A673 (cell line): ENCODE results near the gene C10orf90. TPM values are rescaled to one million over a fixed set of nuclear protein-coding genes. Genes with fewer than 3 reads are reported as not detected.

ENCODE experiments used
- BruUV-seq: library from RNA; stranded (reverse); fragments of 400-500 nt; replicated peaks from 2 replicates; lab custom pipeline; 2021; lab: Mats Ljungman, UMichigan
- CTCF ChIA-PET: fragments of 300-600 bp; sonication (Branson Sonifier 250); formaldehyde crosslinking; loops from one replicate; lab custom pipeline; 2022; ENCODE audit warnings: antibody characterized with exemption; lab: Charles Lee
- POLR2A ChIA-PET: fragments of 300-600 bp; sonication (Branson Sonifier 250); formaldehyde crosslinking; loops from one replicate; lab custom pipeline; 2022; ENCODE audit warnings: antibody characterized with exemption; ENCODE audit not compliant: low non-redundant PET; lab: Charles Lee
- DNase-seq: peaks from one replicate; pipeline ENCODE4 v3.0.0-alpha.2; 2015; ENCODE audit warnings: low spot score
- H3K27ac ChIP-seq: fragments of 200-600 bp; sonication (generic); 2 replicates; pipeline ENCODE4 v1.5.1; 2016; ENCODE audit warnings: mixed run types, low read depth, mild to moderate bottlenecking, mixed read lengths, antibody characterized with exemption, low read length; ENCODE audit not compliant: poor library complexity, severe bottlenecking
- H3K27me3 ChIP-seq: fragments of 200-600 bp; sonication (generic); replicated peaks from 2 replicates; pipeline ENCODE4 v1.6.1; 2017; ENCODE audit warnings: mixed run types, low read depth, mild to moderate bottlenecking, mixed read lengths, antibody characterized with exemption, low read length; ENCODE audit not compliant: insufficient read depth, poor library complexity
- H3K36me3 ChIP-seq: fragments of 200-600 bp; sonication (generic); 2 replicates; pipeline ENCODE4 v1.6.1; 2016; ENCODE audit warnings: mixed run types, mild to moderate bottlenecking, mixed read lengths, antibody characterized with exemption, low read length; ENCODE audit not compliant: insufficient read depth, poor library complexity, severe bottlenecking
- H3K4me1 ChIP-seq: fragments of 200-600 bp; sonication (generic); 2 replicates; pipeline ENCODE4 v1.6.1; 2017; ENCODE audit warnings: mixed run types, mild to moderate bottlenecking, mixed read lengths, antibody characterized with exemption, low read length; ENCODE audit not compliant: insufficient read depth, poor library complexity, severe bottlenecking
- H3K4me3 ChIP-seq: fragments of 200-600 bp; sonication (generic); 2 replicates; pipeline ENCODE4 v1.5.1; 2016; ENCODE audit warnings: low read depth, mixed run types, mild to moderate bottlenecking, mixed read lengths, low read length; ENCODE audit not compliant: poor library complexity, severe bottlenecking
- H3K9me3 ChIP-seq: fragments of 200-600 bp; sonication (generic); 2 replicates; pipeline ENCODE4 v1.6.1; 2016; ENCODE audit warnings: mixed run types, low read depth, mild to moderate bottlenecking, mixed read lengths, antibody characterized with exemption, low read length; ENCODE audit not compliant: poor library complexity, severe bottlenecking
- EZH2 ChIP-seq: fragments of 200-600 bp; sonication (generic); IDR thresholded peaks from 2 replicates; pipeline ENCODE4 v1.6.1; 2017; ENCODE audit warnings: borderline replicate concordance, low read depth, mild to moderate bottlenecking, mixed read lengths, antibody characterized with exemption, low read length; ENCODE audit not compliant: poor library complexity, severe bottlenecking
- intact Hi-C: fragments of 100-400 bp; cut with micrococcal nuclease; formaldehyde crosslinking; loops from one replicate; pipeline ENCODE4 v1.10.0; 2022; ENCODE audit not compliant: unreplicated experiment
- total RNA-seq: library from RNA; stranded (reverse); gene quantifications from 2 replicates; pipeline ENCODE4 v1.2.3, GENCODE V29; 2021
- TF ChIP-seq, protein P1 (sequence below): fragments of 300-800, 200-600 bp; sonication (generic); conservative IDR thresholded peaks from 2 replicates; pipeline ENCODE4 v1.5.1; 2017; ENCODE audit warnings: low read depth, mild to moderate bottlenecking, antibody characterized with exemption, low read length, moderate library complexity, mixed read lengths

C10orf90 gene
- total RNA-seq, 1 experiment from 2014 or later = not detected

DNA sequence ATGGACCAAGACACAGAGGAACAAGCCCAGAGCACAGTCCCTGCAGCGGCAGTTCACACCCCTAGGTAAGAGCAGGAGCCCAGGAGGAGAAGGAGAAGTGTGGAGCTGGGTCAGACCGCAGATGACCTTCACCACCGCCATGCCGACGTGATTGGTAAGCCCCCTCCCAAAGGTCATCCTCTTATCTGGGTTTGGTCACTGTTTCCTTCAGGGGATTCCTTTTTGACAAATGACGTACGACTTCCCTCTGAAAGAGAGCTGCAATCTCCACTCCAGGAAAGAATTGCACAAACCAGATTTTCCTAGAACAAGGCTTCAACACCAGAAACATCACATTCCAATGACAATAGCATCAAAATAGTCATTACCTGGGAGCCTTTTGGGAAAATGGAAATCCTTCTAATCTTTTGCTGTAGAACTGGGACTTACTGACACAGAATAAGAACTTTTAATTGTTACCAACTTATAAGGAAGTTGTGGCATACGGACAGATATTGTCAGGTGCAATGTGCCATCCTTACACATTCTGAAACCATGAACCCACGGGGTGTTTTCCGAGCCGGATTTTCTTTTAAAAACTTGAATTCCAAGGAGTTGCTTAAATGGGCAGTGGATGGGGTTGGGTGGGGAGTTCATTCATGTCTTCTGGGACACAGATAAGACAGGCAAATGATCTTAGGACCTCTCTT is 261.4 kb downstream of the C10orf90 start:
- BruUV-seq = no TSS peak
- ChIA-PET POLR2A (no interaction called here), CTCF (interaction anchor here (0.5 kb wide), 1 partner anchor 156 kb away, joined by 8 read pairs; no protein-coding TSS in a partner anchor)
- no peaks in the 10 kb centered on the region for H3K36me3 ChIP-seq
- no peak overlapping the region for H3K4me3 ChIP-seq
- TF ChIP-seq, protein P1, sequence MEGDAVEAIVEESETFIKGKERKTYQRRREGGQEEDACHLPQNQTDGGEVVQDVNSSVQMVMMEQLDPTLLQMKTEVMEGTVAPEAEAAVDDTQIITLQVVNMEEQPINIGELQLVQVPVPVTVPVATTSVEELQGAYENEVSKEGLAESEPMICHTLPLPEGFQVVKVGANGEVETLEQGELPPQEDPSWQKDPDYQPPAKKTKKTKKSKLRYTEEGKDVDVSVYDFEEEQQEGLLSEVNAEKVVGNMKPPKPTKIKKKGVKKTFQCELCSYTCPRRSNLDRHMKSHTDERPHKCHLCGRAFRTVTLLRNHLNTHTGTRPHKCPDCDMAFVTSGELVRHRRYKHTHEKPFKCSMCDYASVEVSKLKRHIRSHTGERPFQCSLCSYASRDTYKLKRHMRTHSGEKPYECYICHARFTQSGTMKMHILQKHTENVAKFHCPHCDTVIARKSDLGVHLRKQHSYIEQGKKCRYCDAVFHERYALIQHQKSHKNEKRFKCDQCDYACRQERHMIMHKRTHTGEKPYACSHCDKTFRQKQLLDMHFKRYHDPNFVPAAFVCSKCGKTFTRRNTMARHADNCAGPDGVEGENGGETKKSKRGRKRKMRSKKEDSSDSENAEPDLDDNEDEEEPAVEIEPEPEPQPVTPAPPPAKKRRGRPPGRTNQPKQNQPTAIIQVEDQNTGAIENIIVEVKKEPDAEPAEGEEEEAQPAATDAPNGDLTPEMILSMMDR = no peak
- no peak for TF ChIP-seq EZH2
- no peaks in the 10 kb centered on the region for H3K27me3 ChIP-seq
- no peaks in the 10 kb centered on the region for H3K9me3 ChIP-seq
- H3K4me1 ChIP-seq = no peaks in the 10 kb centered on the region
- DNase-seq = no peak
- intact Hi-C loops = no loop called here
- H3K27ac ChIP-seq = no peak overlapping the region

- no peaks in the 10 kb centered on the region for H3K27me3 ChIP-seq
- no peak for DNase-seq
- no TSS peak for BruUV-seq
- intact Hi-C loops = no loop called here
- TF ChIP-seq, protein P1 = no peak
- TF ChIP-seq EZH2 = no peak
- no peak overlapping the region for H3K4me3 ChIP-seq
- H3K27ac ChIP-seq = no peak overlapping the region
- ChIA-PET CTCF (no interaction called here), POLR2A (no interaction called here)
- no peaks in the 10 kb centered on the region for H3K4me1 ChIP-seq
- no peaks in the 10 kb centered on the region for H3K9me3 ChIP-seq
- no peaks in the 10 kb centered on the region for H3K36me3 ChIP-seq
Observed at GRCh38 chr10:126407831-126408230, 262.7 kb downstream of the C10orf90 start.

DNA sequence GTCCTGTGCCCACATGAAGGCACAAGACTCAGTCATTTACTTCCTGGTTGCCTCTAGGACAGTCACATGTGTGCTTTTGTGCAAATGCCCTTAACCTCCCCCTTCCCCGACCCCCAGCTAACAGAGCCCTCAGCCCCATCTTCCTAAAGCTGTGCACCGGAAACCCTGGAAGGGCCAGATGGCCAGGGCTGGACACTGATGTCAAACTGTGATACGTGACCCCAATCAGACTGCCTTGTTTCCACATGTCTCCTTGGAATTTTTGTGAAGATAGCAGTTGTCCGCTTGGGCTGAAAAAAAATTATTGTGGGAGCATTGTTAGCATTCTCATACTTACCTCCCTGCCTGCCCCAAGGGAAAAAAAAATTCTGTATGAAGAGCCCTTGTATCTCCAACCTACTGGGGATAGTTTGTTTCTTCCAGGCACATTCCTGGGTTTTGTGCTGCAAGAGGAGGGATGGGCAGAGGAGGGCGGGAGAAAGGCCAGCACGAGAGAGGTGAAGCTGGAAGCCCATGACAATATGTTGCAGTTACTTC is 265.2 kb downstream of the C10orf90 start:
- no TSS peak for BruUV-seq
- ChIA-PET CTCF (interaction anchor here (0.7 kb wide), 1 partner anchor 98 kb away, joined by 8 read pairs; no protein-coding TSS in a partner anchor), POLR2A (no interaction called here)
- H3K27ac ChIP-seq = no peak overlapping the region
- H3K9me3 ChIP-seq = no peaks in the 10 kb centered on the region
- H3K4me1 ChIP-seq = no peaks in the 10 kb centered on the region
- no peak overlapping the region for H3K4me3 ChIP-seq
- H3K27me3 ChIP-seq = no peaks in the 10 kb centered on the region
- DNase-seq = no peak
- TF ChIP-seq, protein P1 = no peak
- no peak for TF ChIP-seq EZH2
- H3K36me3 ChIP-seq = no peaks in the 10 kb centered on the region
- intact Hi-C loops = no loop called here
